DND-41 (cell line): Measurements from ENCODE around the gene WIPF3.

ENCODE experiments used
- EZH2 ChIP-seq: IDR thresholded peaks from 3 replicates; pipeline ENCODE4 v1.6.1; 2012; ENCODE audit warnings: borderline replicate concordance, low read depth, mild to moderate bottlenecking, moderate library complexity, low read length, inconsistent platforms; ENCODE audit not compliant: severe bottlenecking
- TF ChIP-seq, protein P1 (sequence below): IDR thresholded peaks from 2 replicates; pipeline ENCODE4 v1.5.1; 2012; ENCODE audit warnings: borderline replicate concordance, low read length, moderate library complexity, mild to moderate bottlenecking; ENCODE audit not compliant: poor library complexity, severe bottlenecking; ENCODE audit errors: extremely low read depth

DNA sequence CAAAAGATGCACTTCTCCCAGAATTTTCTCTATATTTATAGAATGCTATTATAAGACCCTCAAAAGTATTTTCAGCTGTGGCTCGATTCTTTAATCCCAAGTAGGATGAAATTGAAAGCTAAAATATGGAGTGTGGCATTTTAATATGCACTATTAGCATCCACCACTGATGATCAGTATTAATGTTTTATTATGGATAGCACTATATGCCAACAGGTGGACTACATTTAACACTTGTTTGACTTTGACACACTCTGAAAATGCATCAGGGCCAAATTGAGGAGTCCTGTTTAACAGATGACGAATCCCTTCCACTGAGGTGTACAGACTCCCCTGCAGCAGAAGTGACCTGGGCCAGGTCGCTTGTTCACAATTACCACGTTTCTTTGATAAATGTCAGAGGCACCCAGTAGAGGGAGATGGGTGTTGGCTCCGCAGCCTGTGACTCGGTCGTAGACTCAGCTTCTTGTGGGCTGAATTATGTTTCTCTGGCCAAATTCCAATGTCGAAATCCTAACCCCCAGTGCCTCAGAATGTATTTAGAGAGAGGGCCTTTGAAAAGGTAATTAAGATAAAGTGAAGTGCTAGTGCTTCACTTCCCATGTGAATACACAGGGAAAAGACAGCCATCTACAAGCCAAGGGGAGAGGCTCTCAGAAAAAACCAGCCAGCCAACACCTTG, 48.1 kb downstream of the WIPF3 start:
- TF ChIP-seq, protein P1, sequence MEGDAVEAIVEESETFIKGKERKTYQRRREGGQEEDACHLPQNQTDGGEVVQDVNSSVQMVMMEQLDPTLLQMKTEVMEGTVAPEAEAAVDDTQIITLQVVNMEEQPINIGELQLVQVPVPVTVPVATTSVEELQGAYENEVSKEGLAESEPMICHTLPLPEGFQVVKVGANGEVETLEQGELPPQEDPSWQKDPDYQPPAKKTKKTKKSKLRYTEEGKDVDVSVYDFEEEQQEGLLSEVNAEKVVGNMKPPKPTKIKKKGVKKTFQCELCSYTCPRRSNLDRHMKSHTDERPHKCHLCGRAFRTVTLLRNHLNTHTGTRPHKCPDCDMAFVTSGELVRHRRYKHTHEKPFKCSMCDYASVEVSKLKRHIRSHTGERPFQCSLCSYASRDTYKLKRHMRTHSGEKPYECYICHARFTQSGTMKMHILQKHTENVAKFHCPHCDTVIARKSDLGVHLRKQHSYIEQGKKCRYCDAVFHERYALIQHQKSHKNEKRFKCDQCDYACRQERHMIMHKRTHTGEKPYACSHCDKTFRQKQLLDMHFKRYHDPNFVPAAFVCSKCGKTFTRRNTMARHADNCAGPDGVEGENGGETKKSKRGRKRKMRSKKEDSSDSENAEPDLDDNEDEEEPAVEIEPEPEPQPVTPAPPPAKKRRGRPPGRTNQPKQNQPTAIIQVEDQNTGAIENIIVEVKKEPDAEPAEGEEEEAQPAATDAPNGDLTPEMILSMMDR = no peak
- no peak for TF ChIP-seq EZH2
